Measurements from ENCODE around the gene ERVV-1.

GRCh38 chr19:53015730-53016129, 2.0 kb downstream of the ERVV-1 start:
- TF ChIP-seq, protein P1, sequence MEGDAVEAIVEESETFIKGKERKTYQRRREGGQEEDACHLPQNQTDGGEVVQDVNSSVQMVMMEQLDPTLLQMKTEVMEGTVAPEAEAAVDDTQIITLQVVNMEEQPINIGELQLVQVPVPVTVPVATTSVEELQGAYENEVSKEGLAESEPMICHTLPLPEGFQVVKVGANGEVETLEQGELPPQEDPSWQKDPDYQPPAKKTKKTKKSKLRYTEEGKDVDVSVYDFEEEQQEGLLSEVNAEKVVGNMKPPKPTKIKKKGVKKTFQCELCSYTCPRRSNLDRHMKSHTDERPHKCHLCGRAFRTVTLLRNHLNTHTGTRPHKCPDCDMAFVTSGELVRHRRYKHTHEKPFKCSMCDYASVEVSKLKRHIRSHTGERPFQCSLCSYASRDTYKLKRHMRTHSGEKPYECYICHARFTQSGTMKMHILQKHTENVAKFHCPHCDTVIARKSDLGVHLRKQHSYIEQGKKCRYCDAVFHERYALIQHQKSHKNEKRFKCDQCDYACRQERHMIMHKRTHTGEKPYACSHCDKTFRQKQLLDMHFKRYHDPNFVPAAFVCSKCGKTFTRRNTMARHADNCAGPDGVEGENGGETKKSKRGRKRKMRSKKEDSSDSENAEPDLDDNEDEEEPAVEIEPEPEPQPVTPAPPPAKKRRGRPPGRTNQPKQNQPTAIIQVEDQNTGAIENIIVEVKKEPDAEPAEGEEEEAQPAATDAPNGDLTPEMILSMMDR (conservative IDR thresholded peaks at IDR 0.05; ENCODE audit: low read depth, low read length) = no peak
- no peak for TF ChIP-seq EZH2 (IDR thresholded peaks at IDR 0.05; ENCODE audit: borderline replicate concordance, low read depth, low read length, poor library complexity, severe bottlenecking)

Data from A673 (cell line).